ENCODE data around the gene CDC20B.

DNA sequence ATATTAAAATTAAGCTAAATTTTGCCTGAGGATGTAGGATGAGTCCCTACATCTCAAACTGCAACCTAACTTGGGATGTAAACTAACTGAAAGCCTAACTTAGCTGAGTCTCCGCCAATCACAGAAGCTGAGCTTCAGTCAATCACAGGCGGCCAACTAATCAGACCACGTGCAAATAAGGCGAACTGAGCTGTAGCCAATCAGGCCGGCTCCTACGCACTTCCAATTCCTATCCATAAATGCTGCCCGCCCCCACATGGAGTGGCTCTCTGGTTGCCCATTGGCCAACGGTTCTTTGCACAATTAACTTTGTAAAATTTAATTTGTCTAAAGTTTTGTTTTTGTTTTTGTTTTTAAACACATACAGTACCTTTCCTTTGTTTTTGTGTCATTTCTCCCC, 26.9 kb downstream of the CDC20B start:
- TF ChIP-seq, protein P1, sequence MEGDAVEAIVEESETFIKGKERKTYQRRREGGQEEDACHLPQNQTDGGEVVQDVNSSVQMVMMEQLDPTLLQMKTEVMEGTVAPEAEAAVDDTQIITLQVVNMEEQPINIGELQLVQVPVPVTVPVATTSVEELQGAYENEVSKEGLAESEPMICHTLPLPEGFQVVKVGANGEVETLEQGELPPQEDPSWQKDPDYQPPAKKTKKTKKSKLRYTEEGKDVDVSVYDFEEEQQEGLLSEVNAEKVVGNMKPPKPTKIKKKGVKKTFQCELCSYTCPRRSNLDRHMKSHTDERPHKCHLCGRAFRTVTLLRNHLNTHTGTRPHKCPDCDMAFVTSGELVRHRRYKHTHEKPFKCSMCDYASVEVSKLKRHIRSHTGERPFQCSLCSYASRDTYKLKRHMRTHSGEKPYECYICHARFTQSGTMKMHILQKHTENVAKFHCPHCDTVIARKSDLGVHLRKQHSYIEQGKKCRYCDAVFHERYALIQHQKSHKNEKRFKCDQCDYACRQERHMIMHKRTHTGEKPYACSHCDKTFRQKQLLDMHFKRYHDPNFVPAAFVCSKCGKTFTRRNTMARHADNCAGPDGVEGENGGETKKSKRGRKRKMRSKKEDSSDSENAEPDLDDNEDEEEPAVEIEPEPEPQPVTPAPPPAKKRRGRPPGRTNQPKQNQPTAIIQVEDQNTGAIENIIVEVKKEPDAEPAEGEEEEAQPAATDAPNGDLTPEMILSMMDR (IDR thresholded peaks at IDR 0.05; ENCODE audit: poor library complexity, severe bottlenecking), result no peak
- TF ChIP-seq, protein P2, sequence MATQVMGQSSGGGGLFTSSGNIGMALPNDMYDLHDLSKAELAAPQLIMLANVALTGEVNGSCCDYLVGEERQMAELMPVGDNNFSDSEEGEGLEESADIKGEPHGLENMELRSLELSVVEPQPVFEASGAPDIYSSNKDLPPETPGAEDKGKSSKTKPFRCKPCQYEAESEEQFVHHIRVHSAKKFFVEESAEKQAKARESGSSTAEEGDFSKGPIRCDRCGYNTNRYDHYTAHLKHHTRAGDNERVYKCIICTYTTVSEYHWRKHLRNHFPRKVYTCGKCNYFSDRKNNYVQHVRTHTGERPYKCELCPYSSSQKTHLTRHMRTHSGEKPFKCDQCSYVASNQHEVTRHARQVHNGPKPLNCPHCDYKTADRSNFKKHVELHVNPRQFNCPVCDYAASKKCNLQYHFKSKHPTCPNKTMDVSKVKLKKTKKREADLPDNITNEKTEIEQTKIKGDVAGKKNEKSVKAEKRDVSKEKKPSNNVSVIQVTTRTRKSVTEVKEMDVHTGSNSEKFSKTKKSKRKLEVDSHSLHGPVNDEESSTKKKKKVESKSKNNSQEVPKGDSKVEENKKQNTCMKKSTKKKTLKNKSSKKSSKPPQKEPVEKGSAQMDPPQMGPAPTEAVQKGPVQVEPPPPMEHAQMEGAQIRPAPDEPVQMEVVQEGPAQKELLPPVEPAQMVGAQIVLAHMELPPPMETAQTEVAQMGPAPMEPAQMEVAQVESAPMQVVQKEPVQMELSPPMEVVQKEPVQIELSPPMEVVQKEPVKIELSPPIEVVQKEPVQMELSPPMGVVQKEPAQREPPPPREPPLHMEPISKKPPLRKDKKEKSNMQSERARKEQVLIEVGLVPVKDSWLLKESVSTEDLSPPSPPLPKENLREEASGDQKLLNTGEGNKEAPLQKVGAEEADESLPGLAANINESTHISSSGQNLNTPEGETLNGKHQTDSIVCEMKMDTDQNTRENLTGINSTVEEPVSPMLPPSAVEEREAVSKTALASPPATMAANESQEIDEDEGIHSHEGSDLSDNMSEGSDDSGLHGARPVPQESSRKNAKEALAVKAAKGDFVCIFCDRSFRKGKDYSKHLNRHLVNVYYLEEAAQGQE (IDR thresholded peaks at IDR 0.05; ENCODE audit: borderline replicate concordance), result no peak
- TF ChIP-seq RAD21 (conservative IDR thresholded peaks at IDR 0.05) (no peak), EP300 (conservative IDR thresholded peaks at IDR 0.05; ENCODE audit: poor library complexity, severe bottlenecking) (no peak), POLR2AphosphoS5 (IDR thresholded peaks at IDR 0.05) (no peak), MXI1 (conservative IDR thresholded peaks at IDR 0.05; ENCODE audit: poor library complexity, severe bottlenecking) (no peak), TAF1 (IDR thresholded peaks at IDR 0.05; ENCODE audit: low read depth) (no peak)
